ENCODE results near the gene RELN.
A peak's percentile ranks its signal among the peaks of the same experiment; 100 is the strongest.
"Not testable (repeated sequence)": the region's sequence is repeated elsewhere in the genome, so short reads cannot be mapped to it uniquely, and the experiment has no call there.

The RELN gene

DNA sequence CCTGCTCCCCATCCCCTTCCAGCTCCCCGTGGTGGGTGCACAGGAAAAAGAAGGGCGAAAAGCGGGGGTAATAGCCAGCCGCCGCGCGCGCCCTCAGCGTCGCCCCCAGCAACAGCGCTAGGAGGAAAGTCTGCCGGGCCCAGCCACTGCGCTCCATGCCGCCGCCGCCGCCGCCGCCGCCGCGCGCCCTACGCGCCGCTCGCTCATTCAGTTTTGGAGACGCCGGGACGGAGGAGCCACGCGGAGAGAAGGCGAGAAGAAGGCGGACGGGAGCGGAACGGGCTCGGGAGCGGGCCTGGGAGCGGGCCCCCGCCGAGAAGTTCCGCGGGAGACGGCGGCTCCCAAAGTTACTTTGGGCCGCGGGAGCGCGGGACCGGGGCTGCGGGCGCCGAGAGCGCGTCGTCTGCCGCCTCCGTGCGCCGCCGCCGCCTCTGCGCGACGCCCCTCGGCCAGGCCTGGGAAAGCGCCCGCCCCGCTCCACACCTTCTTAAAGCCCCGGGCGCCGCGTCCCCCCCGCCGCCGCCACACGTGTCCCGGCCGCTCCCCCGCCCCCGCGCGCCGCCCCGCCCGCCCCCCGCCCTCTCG, at the start of gene RELN:
Gene RELN, minus strand, starts transcription at position 459 of the 585 bp plus-strand sequence. Its CDS starts 302 bp downstream, at position 157.
- DNase-seq (ENCODE audit: low spot score) = peak; percentile 54

GRCh38 chr7:104038136-104038535, 48.7 kb upstream of the RELN start:
- DNase-seq (ENCODE audit: low spot score) = no peak

DNA sequence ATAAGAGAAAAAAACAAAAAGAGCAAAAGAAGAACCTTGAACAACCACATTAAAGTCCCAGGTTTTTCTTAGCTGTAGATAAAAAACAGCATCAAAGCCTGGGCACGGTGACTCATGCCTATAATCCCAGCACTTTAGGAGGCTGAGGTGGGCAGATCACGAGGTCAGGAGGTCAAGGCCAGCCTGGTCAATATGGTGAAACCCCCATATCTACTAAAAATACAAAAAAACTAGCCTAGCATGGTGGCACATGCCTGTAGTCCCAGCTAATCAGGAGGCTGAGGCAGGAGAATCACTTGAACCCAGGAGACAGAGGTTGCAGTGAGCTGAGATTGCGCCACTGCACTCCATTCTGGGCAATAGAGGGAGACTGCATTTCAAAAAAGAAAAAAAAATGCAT, 47.4 kb upstream of the RELN start:
- not testable (repeated sequence) for DNase-seq (ENCODE audit: low spot score)

DNA sequence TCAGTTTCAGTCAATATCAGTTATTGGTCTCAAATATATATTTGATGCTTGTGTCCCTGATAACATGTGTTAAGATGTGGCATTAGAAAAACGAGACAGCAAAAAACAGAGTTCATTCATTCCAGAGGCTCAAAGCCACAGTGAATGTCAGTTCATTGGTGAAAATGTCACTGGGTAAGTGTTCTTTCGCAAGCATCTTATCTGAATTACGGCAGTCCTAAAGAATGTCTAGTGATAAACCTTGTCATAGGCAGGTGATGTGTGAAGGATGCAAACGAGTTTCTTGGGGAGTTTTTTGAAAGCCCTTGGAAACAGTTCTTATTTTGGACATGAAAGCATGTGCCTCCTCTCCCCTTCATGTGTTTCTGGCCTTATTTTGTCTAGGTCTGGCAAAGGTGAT, 45.9 kb upstream of the RELN start:
- no peak for DNase-seq (ENCODE audit: low spot score)

DNA sequence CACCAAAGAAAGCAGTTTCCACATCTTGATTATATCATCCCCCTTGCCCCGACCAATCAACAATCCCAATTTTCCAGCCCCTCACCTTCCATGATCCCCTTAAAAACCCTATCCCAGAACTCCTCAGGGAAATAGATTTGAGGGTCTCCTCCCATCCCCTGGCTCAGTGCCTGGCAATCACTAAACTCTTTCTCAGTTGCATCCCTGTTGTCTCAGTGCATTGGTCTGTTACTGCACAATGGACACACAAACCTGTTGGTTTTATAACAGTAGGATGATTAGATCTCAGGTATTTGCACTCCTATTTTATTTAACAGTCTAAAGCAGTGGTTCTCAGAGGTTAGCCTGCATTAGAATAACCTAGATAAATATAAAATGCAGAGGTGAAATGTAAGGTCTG, 45.2 kb upstream of the RELN start:
- DNase-seq (ENCODE audit: low spot score) = no peak

DNA sequence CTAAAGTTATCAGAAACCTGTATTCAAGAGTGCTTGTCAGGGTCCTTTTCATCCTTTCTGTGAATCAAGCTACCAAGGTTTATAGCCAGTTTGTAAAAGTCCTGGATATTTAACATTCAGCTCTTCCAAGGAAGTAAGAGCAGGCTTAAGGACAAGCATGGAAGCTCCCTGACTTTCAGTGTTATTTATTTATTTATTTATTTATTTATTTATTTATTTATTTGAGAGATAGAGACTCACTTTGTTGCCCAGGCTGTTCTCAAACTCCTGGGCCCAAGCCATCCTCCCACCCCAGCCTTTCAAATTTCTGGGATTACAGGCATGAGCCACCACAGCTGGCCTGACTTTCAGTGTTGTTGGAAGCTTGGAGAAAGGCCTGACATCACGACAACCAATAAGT, 44.4 kb upstream of the RELN start:
- no peak for DNase-seq (ENCODE audit: low spot score)

DNA sequence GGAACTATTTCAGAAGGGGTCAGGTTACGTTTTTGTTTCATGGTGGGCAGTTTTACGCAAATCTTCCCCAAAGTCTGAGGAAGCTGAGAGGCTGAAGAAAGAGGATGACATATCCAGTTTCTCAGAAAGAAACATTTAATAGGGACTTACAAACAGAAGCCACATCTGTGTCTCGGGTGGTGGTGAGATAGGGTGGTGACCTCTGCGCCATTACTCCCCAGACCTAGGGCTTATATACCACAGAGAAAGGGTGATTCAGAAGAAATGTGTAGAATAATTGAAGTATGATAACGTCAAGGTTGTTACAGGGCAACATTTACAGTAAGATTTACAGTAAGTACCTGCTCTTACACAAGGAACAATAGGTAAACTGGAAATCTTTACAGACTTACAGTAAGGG, 43.0 kb upstream of the RELN start:
- no peak for DNase-seq (ENCODE audit: low spot score)

- DNase-seq (ENCODE audit: low spot score) = no peak
Observed at GRCh38 chr7:104029765-104030164, 40.3 kb upstream of the RELN start.

DNA sequence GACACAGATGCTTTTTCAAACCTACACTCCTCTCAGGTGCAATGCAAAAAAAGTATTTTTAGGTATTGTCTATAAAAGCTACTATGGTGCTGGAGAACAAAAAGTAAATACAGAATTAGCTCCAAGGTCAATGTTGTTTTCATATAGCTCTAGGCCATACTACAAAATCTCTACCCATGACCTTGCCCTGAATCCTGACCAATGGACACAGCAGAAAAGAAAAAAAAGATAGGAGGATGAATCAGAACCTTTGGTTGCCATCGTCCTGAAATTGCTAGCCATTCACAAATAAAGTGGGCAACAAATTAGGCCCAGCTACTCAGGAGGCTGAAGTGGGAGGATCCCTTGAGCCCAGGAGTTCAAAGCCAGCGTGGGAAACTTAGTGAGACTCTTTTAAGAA, 35.2 kb upstream of the RELN start:
- no peak for DNase-seq (ENCODE audit: low spot score)

DNA sequence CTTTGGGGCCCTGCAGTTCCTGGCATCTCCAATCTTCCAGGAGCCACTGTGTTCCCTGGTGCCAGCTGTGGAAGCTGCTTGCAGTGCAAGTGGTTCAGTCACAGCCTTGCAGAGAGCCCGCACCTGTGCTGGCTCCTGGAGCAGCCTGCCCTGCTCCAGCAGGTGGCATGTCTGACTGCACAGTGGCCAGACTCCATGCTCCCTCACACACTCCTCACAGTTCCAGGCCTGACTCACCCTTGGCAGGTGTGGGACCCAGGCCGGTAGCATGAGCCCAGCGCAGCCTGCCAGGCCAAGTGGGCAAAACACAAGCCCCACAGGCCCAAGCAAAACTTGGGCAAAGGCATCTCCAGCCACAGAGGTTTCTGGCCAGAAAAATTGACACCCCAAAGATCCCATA, 33.6 kb upstream of the RELN start:
- no peak for DNase-seq (ENCODE audit: low spot score)

GRCh38 chr7:104018425-104018824, 29.0 kb upstream of the RELN start:
- DNase-seq (ENCODE audit: low spot score) = no peak

DNA sequence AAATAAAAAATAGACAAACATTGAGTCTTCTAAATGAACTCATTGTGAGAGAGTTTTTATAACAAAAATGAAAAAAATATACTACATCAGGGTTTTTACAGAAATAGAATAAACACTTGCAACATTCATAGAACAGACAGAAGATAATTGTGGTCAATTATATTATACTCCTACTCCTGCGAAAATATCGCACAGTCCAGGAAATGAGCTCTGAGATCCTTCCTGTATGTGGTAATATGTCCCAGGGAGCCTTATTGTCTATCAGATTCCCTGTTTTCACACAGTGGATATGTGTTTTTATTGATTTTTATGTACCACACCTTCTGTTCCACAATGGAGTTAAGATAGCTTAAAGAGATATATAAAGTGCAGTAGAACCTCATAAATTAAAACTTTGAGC, 27.5 kb upstream of the RELN start:
- no peak for DNase-seq (ENCODE audit: low spot score)

DNA sequence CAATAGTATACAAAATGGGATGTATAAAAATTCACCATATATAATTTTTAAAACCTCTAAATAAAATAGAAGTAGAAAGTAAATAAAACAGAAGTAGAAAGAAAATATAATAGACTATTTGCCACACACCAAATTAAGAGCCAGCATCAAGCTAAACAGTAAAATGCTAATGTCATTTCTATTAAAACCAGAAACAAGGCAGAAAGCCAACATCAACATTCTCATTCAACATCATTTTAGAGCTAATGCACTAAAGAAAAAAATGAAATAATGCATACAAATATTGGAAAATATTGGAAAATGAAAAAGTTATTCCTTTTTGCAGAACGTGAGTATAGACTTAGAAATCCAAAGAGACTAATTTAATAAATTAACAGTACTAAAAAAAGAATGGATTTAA, 23.4 kb upstream of the RELN start:
- no peak for DNase-seq (ENCODE audit: low spot score)

DNA sequence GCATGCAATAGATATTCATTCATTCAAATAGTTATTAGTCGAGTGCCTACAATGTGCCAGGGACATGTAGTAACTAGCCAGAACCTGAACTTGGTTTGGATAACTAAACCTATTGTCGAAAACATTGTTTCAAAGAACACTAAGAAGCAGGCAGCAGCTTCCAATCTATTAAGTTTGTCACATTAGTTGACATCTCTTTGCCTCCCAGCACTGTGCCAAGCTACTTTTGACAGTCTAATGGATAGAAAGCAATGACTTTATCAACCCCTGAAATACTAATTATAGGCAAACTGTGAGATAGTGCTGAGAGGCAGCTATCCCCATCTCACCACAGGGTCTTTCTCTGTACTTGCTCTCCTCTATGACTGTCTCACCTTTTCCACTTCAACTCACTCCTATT, 22.4 kb upstream of the RELN start:
- DNase-seq (ENCODE audit: low spot score) = no peak

GRCh38 chr7:104010052-104010909, 20.8 kb upstream of the RELN start:
- no peak for DNase-seq (ENCODE audit: low spot score)

GRCh38 chr7:104008107-104008506, 18.6 kb upstream of the RELN start:
- no peak for DNase-seq (ENCODE audit: low spot score)

GRCh38 chr7:104007614-104008013, 18.2 kb upstream of the RELN start:
- DNase-seq (ENCODE audit: low spot score) = no peak

- DNase-seq (ENCODE audit: low spot score) = no peak
Observed at GRCh38 chr7:104005197-104005596, 15.7 kb upstream of the RELN start.

- no peak for DNase-seq (ENCODE audit: low spot score)
Observed at GRCh38 chr7:103996639-103997038, 7.2 kb upstream of the RELN start.

DNA sequence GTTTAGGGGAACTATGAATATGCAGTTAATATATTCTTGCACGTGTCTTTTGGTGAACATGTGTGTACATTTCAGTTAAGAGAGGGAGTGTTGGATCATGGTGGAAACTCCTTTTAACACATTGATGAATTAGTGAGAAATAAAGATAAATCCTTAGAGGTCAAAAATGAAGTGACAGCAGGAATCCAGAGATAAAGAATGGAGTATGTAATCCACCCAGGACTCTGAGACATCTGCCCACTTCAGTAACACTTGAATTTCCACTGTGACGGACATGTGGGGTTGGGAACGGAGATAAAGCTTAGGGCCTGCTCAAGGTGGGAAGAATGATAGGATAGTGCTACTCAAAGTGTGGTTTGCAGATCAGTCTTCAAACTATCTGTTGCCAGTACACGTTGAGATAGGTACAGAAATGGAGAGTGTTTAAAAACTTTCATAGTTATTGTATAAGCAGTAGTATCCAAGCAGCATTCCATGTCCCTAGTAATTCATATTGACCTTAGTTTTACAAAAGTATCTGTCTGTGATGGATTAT, 6.6 kb upstream of the RELN start:
- DNase-seq (ENCODE audit: low spot score) = no peak

GRCh38 chr7:103995554-103995953, 6.1 kb upstream of the RELN start:
- DNase-seq (ENCODE audit: low spot score) = no peak

DNA sequence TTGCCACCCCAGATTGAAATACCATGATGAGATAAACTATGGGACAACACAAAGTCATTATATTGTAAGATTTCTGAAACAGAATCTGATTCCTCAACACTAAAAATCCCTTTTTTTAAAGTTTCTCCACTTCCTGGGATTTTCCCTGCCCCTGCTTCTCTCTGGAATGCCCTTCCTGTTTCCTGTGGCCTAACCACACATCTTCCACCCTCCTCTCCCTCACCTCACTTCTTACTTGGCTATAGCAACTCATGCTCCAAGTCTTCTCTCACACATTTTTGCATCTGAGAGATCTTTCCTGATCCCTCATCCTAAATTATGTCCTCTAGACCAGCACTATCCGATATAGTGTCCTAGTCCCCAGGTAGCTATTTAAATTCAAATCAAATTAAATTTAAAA, 4.1 kb upstream of the RELN start:
- no peak for DNase-seq (ENCODE audit: low spot score)

- no peak for DNase-seq (ENCODE audit: low spot score)
Observed at GRCh38 chr7:103991406-103991805, 1.9 kb upstream of the RELN start.

- DNase-seq (ENCODE audit: low spot score) = peak; percentile 27
Observed at GRCh38 chr7:103990991-103991390, 1.5 kb upstream of the RELN start.
